Islet precursor cell (in vitro differentiated cells): ENCODE data around the gene SCNN1B.
"Not testable (repeated sequence)": the region's sequence is repeated elsewhere in the genome, so short reads cannot be mapped to it uniquely, and the experiment has no call there.

Experiments used
- DNase-seq: peaks from one replicate; pipeline ENCODE4 v3.0.0-alpha.2; 2018

SCNN1B gene

DNA sequence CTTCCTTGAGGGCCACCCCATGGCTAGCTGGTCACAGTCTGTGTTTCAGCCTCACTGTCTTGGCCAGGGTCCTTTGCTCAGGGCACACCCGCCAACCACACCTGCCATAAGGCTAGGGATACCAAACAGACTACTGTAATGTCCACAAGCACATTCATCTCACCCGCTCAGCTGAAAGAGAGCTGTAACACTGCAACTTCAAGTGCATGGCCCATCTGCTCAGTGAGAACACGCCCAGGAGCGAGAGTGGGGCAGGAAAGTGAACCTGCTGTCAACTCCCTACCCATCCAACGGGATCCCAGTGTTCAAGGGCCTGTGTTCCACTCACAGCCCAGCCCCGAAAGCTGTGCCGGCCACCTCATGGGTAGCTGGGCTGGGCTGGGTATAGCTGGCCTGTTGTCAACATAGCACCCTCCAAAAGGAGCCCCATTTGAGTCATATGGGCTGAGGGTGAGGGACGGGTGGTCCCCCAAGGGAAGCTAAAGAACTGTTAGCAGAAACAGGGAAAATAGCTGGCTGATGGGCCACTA lies 55.7 kb downstream of the SCNN1B start:
- DNase-seq: no peak

DNA sequence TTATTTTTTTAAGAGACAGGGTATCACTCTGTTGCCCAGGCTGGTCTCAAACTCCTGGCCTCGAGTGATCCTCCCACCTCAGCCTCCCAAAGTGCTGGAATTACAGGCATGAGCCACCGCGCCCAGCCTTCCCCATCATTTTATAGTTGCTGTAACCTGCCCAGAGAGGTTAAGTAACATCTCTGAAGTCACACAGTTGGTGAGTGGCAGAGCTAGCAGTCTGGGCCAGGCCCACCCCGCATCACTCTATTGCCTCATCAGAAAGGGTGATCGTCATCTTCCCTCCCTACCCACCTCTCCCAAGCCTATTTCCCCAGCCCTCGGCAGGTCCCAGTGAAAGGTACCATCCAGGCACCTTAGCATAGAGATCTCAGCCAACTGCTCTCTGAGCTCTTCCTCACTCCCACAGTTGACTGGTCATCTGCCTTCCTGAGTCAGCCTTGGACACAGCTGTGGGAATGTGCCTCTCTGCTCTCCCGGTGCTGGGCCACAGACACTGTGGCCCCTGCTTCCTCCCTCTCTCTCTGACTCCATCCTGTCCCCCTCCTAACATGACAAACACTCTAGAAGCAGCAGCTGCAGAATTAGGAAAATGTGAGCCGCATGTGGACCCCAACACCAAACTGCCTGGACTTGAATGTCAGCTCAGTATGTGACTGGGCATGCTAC lies 57.1 kb downstream of the SCNN1B start:
- DNase-seq: no peak

DNA sequence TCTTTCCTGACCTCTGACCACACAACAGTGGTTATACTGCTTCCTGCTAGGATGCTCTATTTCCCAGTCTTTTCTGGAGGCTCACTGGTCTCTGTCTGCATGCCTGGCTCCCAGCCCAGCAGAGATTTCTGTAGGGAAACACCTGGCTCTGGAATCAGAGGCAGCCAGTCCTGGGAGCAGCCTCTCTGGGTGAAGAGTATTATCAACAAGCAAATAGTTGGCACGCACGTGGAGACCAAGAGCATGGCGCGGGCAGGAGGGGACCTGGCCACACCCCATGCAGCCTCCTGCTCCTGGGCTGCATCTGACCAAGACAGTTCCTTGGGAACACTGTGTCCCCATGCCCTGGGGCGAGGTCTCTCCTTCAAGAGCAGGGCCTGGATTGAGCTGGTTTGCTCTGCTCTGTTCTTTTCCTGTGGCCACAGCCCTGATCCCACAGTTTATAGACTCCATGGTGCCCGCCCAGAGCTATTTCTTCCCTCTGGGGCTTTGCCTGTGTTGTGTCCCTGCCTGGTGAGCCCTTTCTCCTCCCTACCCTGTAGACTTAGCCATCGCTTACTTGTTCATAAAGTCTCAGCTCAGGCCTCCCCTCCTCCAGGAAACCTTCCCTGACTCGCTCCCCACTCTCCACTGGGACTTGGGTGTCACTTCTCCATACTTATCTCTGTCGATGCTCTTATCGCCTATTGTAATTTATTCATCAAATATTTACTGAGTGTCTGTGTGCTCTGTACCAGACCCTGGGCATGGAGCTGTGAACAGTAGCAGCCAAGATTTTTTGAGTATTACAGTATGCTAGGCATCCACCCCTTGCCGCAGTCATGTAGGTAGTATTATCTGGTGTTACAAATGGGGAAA lies 60.6 kb downstream of the SCNN1B start:
- DNase-seq: no peak

- no peak for DNase-seq
Observed at GRCh38 chr16:23365602-23366240, 63.6 kb downstream of the SCNN1B start.

DNA sequence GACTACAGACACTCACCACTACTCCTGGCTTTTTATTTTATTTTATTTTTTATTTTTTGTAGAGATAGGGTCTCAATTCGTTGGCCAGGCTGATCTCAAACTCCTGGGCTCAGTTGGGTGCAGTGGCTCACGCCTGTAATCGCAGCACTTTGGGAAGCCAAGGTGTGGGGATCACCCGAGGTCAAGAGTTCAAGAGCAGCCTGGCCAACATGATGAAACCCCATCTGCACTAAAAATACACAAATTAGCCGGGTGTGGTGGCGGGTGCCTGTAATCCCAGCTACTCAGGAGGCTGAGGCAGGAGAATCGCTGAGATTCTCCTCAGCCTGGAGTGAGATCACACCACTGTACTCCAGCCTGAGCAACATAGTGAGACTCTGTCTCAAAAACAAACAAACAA lies 64.2 kb downstream of the SCNN1B start:
- not testable (repeated sequence) for DNase-seq

DNA sequence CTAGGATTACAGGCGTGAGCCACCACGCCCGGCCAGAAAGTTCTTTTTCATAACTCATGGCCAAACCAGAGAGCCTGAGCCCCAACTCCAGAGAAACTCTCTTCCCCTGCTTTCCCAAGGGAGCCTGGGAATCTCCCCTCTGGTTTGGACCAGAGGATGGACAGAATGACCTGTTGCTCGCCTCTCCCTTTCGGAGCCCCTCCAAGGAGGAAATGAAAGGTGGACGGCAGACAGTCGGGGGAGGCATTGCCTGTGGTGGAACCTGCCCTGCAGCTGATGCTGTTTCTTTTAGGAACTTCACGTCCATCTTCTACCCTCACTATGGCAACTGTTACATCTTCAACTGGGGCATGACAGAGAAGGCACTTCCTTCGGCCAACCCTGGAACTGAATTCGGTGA lies 65.5 kb downstream of the SCNN1B start:
- DNase-seq: no peak

DNA sequence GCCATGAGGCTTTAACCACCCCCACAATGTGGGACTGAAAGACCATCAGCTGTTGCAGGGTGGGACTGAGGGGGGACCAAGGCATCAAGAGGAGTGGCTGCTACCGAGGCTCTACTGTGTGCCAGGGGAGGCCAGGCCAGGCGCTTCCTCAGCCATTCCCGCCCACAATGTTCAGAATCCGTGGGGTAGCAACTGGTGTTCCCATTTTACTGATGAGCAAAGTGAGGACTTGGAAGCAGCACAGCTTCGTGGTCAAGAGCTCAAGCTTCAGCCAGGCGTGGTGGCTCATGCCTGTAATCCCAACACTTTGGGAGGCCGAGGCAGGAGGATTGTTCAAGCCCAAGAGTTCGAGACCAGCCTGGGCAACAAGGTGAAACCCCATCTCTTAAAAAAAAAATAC lies 65.9 kb downstream of the SCNN1B start:
- no peak for DNase-seq

DNA sequence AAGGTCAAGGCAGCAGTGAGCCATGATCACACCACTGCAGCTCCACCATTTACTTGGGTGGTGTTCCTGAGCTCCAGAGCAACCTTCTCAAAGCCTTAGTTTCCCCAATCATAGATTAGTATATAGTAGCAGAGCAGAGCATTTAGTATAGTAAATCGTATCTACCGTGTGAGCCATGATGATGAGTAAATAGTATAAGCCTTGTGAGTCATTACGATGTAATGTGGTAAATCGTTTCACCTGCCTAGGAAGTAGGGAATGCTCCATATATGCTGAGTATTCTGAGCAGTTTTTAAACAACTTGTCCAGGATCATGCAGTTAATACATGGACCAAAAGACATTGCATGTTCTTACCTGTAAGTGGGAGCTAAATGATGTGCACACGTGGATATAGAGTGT lies 66.4 kb downstream of the SCNN1B start:
- DNase-seq: no peak

GRCh38 chr16:23369416-23369815 lies 67.3 kb downstream of the SCNN1B start:
- DNase-seq: no peak

DNA sequence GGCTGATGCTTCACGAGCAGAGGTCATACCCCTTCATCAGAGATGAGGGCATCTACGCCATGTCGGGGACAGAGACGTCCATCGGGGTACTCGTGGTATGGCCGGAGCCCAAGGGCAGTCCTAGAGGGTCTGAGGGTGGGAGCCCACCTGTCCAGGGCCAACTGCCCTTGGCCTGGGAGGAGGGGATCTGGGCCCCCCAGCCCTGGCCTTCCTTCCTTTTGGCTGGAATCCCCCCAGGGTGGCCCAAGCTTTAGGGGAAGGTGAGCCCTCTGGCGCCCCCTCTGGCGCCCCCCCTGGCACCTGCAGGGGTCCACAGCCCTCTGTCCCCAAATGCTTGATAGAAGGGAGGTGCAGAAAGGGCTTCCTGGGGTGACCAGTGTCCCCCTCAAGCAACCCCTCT lies 69.3 kb downstream of the SCNN1B start:
- DNase-seq: no peak

DNA sequence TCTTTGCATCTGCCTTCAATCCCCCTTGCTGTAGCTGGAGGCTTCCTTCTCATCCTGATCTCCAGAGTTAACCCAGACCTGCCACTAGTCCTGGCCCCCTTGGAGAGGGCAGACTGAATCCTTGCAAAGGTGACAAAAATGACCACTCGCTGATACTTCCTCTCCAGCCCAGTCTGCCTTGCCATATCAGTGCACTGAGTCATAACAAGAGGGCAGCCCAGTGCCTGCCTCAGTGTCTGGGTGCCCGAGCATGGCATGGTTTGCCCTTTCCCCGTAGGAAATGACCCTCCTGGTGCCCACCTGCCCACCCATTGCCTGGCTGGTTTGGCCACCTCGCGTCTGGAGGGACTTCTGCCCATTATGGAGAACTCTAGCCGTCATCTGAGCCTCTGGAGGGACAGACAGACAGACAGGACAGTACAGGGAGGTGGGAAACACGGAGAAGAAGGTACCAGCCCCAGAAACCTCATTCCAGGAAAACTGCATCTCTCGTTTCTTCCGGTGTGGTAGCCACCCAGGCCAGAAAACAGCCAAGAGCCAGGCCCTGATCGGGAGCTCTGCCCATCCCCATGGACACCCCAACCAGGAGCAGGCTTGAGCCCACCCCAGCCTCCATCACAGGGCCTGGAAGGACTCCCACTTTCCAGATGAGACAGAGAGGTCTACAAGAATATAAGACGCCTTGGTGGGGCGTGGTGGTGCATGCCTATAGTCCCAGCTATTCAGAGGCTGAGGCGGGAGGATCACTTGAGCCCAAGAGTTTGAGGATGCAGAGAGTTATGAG lies 71.5 kb downstream of the SCNN1B start:
- DNase-seq: no peak

GRCh38 chr16:23374721-23375510 lies 72.8 kb downstream of the SCNN1B start:
- no peak for DNase-seq

DNA sequence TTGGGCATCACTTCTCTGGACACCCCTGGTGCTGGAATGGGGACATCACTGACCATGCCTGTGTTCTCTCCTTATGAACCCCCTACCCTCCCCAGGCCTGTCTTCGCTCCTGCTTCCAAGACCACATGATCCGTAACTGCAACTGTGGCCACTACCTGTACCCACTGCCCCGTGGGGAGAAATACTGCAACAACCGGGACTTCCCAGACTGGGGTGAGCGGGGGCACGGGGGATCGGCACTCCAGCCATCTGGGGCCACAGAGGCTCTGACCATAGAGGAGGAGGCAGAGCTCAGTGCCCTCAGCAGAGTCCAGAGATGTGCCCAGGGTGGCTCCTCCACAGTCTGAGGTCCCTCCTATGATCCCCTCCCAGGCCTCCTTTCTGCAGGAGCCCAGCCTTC lies 73.5 kb downstream of the SCNN1B start:
- no peak for DNase-seq

DNA sequence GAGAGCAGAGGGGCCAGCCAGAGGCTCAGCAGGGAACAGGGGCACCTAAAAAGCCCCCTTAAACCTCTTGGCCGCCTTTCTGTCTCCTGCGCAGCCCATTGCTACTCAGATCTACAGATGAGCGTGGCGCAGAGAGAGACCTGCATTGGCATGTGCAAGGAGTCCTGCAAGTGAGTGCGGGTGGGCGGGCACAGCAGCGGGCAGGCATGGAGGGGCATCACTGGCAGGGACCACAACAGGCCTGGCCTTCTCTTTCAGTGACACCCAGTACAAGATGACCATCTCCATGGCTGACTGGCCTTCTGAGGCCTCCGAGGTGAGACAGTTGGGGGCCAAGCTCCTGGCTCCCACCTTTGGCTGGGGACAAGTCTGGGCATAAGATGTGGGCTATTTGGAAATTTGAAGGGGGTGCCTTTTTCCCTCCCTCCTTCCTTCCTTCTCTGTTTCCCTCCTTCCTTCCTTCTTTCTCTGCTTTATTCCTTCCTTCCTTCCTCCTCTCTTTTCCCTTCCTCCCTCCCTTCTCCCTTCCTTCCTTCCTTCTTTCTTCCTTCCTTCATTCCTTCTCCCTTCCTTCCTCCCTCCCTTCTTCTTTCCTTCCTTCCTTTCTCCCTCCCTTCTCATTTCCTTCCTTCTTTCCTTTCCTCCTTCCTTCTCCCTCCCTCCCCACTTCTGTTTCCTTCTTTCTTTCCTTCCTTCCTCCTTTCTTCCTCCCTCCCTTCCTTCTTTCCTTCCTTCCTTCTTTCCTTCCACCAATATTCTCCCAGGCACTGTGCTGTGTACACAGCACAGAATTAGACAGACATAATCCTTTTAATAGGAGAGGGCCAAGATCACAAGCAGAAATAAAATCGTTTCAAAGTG lies 75.2 kb downstream of the SCNN1B start:
- no peak for DNase-seq

DNA sequence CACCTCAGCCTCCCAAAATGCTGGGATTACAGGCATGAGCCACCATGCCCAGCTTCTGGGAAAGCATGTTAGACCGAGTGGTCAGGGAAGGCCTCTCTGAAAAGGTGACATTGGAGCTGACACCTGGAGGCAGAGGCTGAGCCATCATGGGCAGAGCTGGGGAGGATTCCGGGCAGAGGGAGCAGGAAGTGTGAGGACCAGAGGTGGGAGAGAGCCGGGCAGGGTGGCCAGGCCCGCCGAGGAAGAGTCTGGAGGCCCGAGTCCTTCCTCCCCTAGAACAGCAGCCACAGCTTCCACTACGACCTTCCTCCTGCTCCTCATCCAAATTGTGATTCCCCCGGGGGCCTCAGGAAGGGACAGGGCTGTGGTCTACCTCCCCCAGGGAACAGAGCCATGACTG lies 76.2 kb downstream of the SCNN1B start:
- DNase-seq: no peak

DNA sequence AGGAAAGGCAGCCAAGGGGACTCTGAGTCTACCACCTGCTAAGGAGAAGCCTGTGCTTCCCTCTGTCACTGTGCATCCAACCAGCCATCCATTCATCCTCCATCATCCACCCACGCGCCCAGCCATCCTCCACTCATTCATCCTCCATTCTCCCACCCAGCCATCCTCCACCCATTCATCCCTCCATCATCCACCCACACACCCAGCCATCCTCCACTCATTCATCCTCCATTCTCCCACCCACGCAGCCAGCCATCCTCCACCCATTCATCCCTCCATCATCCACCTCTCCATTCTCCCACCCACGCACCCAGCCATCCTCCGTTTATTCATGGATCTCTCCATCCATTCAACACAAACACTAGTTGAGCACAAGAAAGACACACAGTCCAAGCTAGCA lies 76.8 kb downstream of the SCNN1B start:
- DNase-seq: no peak

DNA sequence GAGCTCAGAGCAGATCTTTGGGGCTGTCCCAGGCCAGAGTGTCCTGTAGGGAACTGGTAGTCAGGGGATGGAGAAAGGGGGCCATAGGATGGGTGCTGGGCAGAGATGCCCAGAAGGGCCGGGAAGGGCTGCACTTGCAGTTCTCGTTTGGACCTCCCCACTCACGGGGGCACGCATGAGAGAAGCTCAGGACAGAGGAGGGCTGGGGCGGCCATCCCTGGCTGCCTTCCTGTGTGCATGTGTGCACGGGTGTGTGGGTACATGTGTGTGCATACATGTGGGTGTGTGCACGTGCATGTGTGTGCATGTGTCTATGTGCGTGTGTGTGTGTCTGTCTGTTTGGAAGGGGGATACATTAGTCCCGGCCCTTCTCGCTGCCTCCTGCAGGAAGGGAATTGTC lies 77.6 kb downstream of the SCNN1B start:
- no peak for DNase-seq

DNA sequence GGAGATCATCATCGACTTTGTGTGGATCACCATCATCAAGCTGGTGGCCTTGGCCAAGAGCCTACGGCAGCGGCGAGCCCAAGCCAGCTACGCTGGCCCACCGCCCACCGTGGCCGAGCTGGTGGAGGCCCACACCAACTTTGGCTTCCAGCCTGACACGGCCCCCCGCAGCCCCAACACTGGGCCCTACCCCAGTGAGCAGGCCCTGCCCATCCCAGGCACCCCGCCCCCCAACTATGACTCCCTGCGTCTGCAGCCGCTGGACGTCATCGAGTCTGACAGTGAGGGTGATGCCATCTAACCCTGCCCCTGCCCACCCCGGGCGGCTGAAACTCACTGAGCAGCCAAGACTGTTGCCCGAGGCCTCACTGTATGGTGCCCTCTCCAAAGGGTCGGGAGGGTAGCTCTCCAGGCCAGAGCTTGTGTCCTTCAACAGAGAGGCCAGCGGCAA lies 78.4 kb downstream of the SCNN1B start:
- DNase-seq: no peak

- DNase-seq: not testable (repeated sequence)
Observed at GRCh38 chr16:23381702-23382101, 79.6 kb downstream of the SCNN1B start.

DNA sequence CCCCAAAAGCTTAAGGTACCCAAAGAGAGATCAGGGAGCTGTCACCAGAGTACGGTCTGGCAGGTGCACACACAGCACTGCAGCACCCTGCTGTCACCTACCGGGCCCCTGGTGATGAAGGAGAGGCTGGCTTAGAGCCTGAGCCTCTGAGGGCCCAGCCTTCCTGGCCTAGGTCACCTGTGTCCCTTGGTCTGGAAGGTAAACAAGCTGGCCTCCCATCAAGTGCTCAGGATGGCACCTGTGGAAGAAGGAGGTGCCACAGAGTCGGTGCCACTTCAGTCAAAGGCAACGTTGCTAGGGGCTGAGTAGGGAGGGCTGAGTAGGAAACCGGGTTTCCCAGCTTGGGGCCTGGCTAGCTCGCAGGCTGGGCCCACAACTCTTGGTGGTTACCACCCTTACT lies 80.2 kb downstream of the SCNN1B start:
- no peak for DNase-seq

- no peak for DNase-seq
Observed at GRCh38 chr16:23383881-23384280, 81.8 kb downstream of the SCNN1B start.
